ENCODE results near the gene RGS6. TPM values are rescaled to one million over a fixed set of nuclear protein-coding genes. Genes with fewer than 3 reads are reported as not detected.

The RGS6 gene
- total and polyA plus RNA-seq, 7 donors, result 0.79 to 8.0 (median 1.6) TPM; not detected in 2

- no peaks in the 10 kb centered on the region for H3K9me3 ChIP-seq
- H3K36me3 ChIP-seq, result no peaks in the 10 kb centered on the region
- no peak overlapping the region for H3K27ac ChIP-seq
- intact Hi-C loops (cut with DNase I), result no loop called here
- DNase-seq, result no peak
- H3K4me3 ChIP-seq, result no peak overlapping the region
- no peaks in the 10 kb centered on the region for H3K27me3 ChIP-seq
- TF ChIP-seq CTCF (IDR thresholded peaks at IDR 0.05), result no peak
- no peak for TF ChIP-seq POLR2A (IDR thresholded peaks at IDR 0.05)
- no peak for TF ChIP-seq EP300 (IDR thresholded peaks at IDR 0.05)
- TF ChIP-seq POLR2AphosphoS5 (IDR thresholded peaks at IDR 0.05), result no peak
- H3K4me1 ChIP-seq, result no peaks in the 10 kb centered on the region
Observed at GRCh38 chr14:72017290-72017689, 85.1 kb downstream of the RGS6 start.

GRCh38 chr14:72023128-72024042, 91.2 kb downstream of the RGS6 start:
- DNase-seq, result no peak
- Histone ChIP-seq H3K36me3 (no peaks in the 10 kb centered on the region), H3K27me3 (no peaks in the 10 kb centered on the region), H3K9me3 (no peaks in the 10 kb centered on the region), H3K27ac (no peak overlapping the region), H3K4me3 (no peak overlapping the region), H3K4me1 (no peaks in the 10 kb centered on the region)
- no peak for TF ChIP-seq CTCF (IDR thresholded peaks at IDR 0.05)
- TF ChIP-seq POLR2A (IDR thresholded peaks at IDR 0.05), result no peak
- no peak for TF ChIP-seq POLR2AphosphoS5 (IDR thresholded peaks at IDR 0.05)
- no peak for TF ChIP-seq EP300 (IDR thresholded peaks at IDR 0.05)
- WGBS, 2 donors, result 51 to 52% methylated on average over 7 of the region's 7 CpGs
- intact Hi-C loops (cut with DNase I), result no loop called here

- 18 to 36% methylated on average over 6 of the region's 6 CpGs for WGBS, 2 donors
- no peak overlapping the region for H3K27ac ChIP-seq
- no peaks in the 10 kb centered on the region for H3K27me3 ChIP-seq
- TF ChIP-seq CTCF (IDR thresholded peaks at IDR 0.05) (peak in 2 of 4 experiments; percentile 18 to 28), EP300 (IDR thresholded peaks at IDR 0.05) (no peak)
- no peak for DNase-seq
- intact Hi-C loops (cut with DNase I), result no loop called here
- H3K9me3 ChIP-seq, result no peaks in the 10 kb centered on the region
- H3K4me1 ChIP-seq, result no peaks in the 10 kb centered on the region
- H3K36me3 ChIP-seq, result no peaks in the 10 kb centered on the region
- H3K4me3 ChIP-seq, result no peak overlapping the region
Observed at GRCh38 chr14:72024043-72024407, 91.8 kb downstream of the RGS6 start.

- 51 to 74% methylated on average over 4 of the region's 4 CpGs for WGBS, 2 donors
- no peaks in the 10 kb centered on the region for H3K36me3 ChIP-seq
- no peak overlapping the region for H3K27ac ChIP-seq
- TF ChIP-seq POLR2AphosphoS5 (IDR thresholded peaks at IDR 0.05), result no peak
- TF ChIP-seq POLR2A (IDR thresholded peaks at IDR 0.05), result no peak
- no peak for TF ChIP-seq EP300 (IDR thresholded peaks at IDR 0.05)
- TF ChIP-seq CTCF (IDR thresholded peaks at IDR 0.05), result no peak
- H3K4me3 ChIP-seq, result no peak overlapping the region
- intact Hi-C loops (cut with DNase I), result no loop called here
- no peaks in the 10 kb centered on the region for H3K9me3 ChIP-seq
- DNase-seq, result no peak
- H3K27me3 ChIP-seq, result no peaks in the 10 kb centered on the region
- H3K4me1 ChIP-seq, result no peaks in the 10 kb centered on the region
Observed at GRCh38 chr14:72024504-72024903, 92.3 kb downstream of the RGS6 start.

GRCh38 chr14:72026536-72026935, 94.3 kb downstream of the RGS6 start:
- no peak for DNase-seq
- intact Hi-C loops (cut with DNase I), result no loop called here
- Histone ChIP-seq H3K36me3 (no peaks in the 10 kb centered on the region), H3K9me3 (peaks cover 0 to 5% (median 0%) of the 10 kb centered on the region in 4 donors), H3K4me3 (no peak overlapping the region), H3K4me1 (no peaks in the 10 kb centered on the region), H3K27ac (no peak overlapping the region), H3K27me3 (no peaks in the 10 kb centered on the region)
- TF ChIP-seq EP300 (IDR thresholded peaks at IDR 0.05) (no peak), POLR2A (IDR thresholded peaks at IDR 0.05) (no peak), CTCF (IDR thresholded peaks at IDR 0.05) (no peak), POLR2AphosphoS5 (IDR thresholded peaks at IDR 0.05) (no peak)
- WGBS, 2 donors, result 20 to 45% methylated on average over 2 of the region's 2 CpGs
